KG1 (cell line): ENCODE measurements around the gene LYPD3.

Experiments
- DNase-seq: peaks from one replicate; lab custom pipeline; 2025; lab: John Stamatoyannopoulos, UW

LYPD3 gene

GRCh38 chr19:43485951-43486350 lies 20.5 kb upstream of the LYPD3 start:
- no peak for DNase-seq

DNA sequence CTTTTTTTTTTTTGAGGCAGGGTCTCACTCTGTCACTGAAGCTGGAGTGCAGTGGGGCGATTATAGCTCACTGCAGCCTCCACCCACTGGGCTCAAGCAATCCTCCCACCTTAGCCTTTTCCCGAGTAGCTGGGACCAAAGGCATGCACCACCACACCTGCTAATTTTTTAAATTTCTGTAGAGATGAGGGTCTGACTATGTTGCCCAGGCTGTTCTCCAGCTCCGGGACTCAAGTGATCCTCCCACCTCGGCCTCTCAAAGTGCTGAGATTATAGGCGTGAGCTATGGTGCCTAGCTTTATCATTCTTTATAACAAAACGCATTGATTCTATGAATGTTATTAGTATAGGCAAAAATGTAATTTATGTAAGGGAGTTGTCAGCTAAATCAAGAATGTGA lies 17.9 kb upstream of the LYPD3 start:
- no peak for DNase-seq

- no peak for DNase-seq
Measured at GRCh38 chr19:43482193-43482592, 16.8 kb upstream of the LYPD3 start.

- no peak for DNase-seq
Measured at GRCh38 chr19:43481701-43482100, 16.3 kb upstream of the LYPD3 start.

DNA sequence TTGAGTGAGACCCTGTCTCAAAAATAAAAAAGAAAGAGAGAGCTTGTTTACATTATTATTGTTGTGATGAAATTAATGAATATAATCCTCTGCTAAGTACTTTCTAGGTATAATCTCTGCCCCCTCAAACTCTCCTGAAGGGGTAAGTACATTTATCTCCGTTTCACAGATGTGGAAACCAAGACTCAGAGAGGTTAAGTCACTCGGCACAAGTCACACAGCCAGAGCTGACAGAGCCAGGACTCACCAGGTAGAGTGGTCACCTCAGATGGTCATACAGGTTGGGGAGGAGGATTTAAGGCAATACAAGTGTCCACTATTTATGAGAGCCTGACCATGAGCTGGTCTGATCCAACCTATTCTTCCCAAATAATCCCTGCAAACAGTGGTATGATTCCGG lies 15.2 kb upstream of the LYPD3 start:
- DNase-seq = no peak

DNA sequence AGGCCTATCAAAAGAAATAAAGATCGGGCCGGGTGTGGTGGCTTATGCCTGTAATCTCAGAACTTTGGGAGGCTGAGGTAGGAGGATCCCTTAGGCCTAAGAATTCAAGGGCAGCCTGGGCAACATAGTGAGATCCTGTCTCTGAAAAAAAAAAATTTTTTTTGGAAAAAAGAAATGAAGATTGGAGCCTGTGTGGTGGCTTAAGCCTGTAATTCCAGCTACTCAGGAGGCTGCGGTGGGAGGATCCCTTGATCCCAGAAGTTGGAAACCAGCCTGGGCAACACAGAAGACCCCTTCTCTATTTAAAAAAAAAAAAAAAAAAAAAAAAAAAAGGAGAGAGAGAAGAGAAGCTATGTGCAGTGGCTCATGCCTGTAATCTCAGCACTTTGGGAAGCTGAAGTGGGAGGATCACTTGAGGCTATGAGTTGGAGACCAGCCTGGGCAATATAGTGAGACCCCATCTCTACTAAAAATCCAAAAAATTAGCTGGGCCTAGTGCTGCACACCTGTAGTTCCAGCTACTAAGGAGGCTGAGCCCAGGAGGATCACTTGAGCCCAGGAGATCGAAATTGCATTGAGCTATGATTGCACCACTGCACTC lies 14.7 kb upstream of the LYPD3 start:
- no peak for DNase-seq

- DNase-seq = no peak
Measured at GRCh38 chr19:43479226-43479625, 13.8 kb upstream of the LYPD3 start.

DNA sequence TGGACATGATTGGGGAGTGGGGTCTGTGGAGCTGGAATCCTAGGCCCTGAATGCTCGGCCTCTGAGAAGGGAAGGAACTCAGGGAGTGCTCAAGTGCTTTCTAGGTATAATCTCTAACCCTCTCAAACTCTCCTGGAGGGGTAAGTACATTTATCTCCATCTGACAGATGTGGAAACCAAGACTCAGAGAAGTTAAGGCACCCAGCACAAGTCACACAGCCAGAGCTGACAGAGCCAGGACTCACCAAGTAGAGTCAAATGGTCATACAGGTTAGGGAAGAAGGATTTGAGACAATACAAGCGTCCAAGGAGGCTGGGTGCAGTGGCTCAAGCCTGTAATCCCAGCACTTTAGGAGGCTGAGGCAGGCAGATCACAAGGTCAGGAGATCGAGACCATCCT lies 12.9 kb upstream of the LYPD3 start:
- DNase-seq = no peak

DNA sequence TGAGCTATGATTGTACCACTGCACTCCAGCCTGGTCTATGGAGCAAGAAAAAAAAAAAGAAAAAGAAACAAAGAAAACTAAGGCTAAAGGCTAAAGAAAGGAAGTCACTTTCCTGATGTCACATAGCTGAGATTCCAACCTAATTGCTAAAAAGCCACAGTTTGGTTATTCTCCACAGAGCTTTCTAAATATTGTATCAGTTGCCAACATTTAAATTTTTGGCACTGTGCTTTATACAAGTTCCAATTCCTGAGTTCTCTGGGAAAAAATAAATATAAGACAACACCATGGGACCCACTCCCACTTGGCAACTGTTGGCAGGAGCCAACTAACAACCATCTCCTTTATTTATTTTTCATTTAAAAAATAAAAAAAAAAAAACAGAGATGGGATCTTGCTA lies 11.2 kb upstream of the LYPD3 start:
- DNase-seq = no peak

DNA sequence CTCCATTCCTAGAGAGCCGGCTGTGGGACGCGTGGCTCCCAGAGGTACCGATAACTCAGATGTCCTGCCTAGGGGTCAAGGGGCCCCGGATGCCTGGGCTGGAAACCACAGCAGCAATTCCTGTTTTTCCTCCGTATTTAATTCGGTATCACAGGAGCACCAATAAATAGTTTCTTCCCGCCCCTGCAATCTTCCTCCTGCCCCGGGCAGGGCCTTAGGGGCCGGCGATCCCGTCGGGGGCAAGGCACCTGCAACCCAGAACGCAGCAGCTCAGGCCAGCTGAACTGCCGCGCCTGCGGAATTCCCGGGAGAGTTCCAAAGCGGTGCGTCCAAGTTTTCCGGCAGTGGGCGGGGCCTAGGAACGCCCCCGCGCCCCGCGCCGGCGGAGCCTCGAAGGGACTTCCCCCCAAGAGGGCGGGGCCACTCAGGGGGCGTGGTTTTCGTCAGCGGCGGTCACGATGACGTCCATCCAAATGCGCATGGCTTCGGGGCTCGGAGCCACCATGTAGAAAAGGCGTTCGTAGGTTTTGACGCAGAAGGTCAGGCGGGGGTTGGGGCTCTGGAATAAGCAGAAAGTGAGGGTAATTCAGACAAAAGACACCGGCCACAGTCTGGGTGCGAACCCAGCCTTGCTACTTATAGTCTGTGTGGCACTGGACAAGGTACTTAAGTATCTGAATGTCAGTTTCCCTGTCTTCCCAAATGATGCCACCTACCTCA lies 9.7 kb upstream of the LYPD3 start:
- DNase-seq = no peak

DNA sequence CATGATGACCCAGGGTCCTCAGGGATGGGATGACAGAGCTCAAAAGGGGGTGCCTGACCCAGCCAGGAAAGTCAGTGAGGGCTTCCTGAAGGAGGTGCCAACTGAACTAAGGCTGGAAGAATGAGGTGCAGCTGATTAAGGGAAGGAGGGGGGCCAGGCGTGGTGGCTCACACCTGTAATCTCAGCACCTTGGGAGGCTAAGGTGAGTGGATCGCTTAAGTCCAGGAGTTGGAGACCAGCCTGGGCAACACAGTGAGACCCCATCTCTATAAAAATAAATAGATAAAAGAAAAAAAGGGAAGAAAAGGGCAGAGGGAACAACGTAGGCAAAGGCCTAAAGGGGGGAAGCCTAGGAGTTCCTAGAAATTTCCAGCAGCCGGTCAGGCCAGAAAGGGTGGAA lies 9.1 kb upstream of the LYPD3 start:
- no peak for DNase-seq

- DNase-seq = no peak
Measured at GRCh38 chr19:43471091-43471490, 5.7 kb upstream of the LYPD3 start.

GRCh38 chr19:43470288-43470687 lies 4.9 kb upstream of the LYPD3 start:
- no peak for DNase-seq

DNA sequence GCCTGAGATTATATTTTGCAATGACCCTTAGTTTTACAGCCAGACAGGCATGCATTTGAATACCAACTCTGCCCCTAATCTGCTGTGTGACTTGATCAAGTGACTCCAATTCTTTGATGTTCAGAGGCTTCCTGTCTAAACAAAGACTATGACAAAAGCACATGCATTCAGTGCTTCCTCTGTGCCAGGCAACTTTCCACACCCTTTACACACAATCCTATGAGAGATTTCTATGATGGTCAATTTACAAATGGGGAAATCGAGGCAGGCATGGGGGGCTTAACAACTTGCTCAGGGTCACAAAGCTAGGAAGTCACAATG lies 3.7 kb upstream of the LYPD3 start:
- DNase-seq = no peak

DNA sequence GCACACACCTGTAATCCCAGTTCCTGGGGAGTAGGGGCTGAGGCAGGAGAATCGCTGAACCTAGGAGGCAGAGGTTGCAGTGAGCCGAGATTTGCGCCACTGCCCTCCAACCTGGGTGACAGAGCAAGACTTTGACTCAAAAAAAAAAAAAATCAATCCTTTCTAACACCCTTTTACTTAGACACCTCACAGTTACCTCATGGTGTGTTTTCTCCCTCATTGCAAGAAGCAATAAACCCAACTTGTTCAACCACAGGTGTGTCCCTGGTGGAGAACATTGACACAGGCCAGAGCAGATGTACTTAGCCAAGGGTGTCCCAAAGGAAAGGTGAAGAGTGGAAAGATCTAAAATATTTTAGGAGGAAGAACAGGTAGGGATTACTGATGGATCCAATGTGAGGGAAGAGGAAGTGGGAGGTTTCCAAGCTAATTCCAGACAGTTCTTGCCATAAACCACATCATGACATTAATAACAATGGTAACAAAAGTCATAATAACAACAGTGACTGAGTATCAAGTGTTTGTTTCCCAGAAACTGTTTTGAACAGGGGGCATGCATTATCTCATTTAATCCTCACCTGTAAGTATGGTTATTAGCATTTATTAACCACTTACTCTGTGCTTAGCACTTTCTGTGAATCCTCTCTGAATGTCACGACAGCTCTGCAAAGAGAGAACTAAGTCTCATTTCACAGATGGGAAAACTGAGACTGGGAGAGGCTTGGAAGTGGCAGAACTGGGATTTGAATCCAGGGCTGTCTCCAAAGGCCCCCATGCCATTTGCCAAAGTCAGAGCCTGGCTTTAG lies 3.1 kb upstream of the LYPD3 start:
- no peak for DNase-seq

GRCh38 chr19:43467730-43468129 lies 2.3 kb upstream of the LYPD3 start:
- no peak for DNase-seq

DNA sequence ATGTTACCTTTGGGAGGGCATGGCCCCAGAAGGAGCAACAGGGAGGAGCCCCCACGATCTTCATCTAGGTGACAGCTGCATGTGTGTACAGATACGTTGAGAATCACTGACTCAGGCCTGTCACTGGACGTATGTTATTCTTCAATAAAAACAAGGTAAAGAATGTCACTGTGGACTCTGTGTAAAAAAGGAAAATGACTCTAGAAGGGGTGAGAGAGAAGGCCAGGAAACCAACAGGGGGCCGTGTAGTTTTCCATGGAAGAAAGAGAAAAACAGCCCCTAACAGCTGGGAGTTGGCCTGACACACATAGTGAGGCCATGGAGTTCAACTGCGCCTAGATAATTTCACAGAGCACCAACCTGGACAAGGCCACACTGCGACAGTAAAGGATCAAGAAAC lies 1.9 kb upstream of the LYPD3 start:
- DNase-seq = no peak

- no peak for DNase-seq
Measured at GRCh38 chr19:43466793-43467192, 1.4 kb upstream of the LYPD3 start.

DNA sequence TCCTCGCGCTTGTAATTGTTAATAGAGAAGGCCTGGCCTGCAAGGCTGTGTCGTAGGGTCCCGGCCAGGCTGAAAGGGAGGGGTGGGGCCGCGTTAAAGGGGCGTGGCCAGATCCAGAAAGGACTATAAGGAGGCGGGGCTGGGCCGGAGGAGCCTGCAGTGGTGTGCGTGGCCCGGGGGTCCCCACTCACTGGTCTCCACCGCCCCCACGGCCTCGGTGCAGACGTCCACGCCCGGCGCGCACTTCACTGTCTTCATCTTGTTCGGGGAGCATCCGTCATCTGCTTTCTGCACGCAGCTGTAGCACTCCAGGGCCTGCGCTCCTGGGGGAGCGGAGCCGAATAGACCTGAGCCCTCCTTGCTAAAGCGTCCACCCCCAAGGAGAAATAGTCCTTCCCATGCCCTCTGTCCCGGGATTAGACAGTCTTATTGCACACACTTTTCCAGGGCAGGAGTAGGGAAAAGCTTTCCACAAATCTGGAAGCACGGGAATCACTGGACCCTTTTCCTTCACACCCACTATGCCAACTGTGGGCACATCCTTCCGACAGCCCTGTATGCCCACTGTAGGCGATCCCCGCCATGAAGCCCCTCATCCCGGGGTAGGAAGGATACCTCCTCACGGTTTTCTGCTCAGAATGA lies 1.2 kb downstream of the LYPD3 start:
- DNase-seq = no peak

DNA sequence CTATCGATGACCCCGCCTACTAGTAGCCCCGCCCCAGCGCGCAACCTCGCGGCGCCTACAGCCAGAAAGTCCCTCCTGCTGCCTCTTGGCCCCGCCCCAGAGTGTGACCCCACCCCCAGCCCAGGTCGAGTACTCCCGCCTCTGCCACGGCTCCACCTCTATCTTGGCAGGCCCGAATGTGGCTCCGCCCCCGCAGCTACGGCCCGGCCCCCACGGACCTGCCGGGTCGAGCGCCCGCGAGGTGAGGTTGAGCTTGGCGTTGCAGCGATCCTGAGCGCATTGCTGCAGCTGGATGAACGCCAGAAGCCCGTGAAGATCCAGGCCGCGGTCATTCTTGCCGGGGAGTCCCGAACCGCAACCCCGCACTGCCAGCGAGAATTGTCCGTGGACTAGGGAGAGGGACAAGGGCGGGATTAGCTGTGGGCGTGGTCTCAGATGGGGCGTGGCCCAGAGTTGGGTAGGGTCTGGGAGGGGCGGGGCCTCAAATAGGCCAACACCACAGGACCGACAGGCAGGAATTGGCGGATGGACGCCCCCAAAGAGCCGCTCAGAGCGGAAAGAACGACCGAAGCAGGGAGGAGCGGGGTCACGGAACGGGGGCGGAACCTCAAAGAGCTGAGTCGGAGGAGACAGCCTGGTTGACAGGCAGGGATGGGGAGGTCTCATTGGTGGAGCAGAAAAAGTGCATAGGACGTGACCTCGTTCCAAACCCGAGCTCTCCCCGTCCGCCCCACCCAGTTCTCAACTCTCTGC lies 1.9 kb downstream of the LYPD3 start:
- DNase-seq = peak; percentile 56

DNA sequence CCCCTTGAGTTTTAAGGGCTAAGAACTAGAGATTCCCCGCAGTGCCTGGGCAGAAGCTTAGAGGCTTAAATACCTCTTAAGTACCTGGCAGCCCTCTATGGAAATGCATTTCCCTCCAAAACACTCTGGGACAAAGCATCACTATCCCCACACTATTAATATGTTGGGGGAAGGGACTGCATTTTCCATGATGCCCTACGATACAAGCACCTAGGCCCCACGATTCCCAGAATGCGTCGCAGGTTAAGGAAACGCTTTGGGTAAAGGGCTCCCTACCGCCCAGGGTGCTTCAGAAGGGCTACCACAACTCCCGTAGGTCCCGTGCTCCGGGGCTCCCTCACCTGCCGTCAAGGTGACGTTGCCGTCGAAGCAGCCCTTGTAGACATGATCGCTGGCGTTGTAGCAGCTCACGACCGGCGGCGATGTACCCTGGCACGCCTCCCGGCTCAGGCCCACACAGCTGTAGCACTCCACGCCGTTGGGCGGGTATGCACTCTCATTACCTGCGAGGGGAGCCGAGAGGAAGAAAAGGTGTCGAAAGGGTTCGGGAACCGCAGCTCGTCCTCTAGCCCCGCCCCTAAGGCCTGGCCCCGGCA lies 2.5 kb downstream of the LYPD3 start:
- DNase-seq = no peak

DNA sequence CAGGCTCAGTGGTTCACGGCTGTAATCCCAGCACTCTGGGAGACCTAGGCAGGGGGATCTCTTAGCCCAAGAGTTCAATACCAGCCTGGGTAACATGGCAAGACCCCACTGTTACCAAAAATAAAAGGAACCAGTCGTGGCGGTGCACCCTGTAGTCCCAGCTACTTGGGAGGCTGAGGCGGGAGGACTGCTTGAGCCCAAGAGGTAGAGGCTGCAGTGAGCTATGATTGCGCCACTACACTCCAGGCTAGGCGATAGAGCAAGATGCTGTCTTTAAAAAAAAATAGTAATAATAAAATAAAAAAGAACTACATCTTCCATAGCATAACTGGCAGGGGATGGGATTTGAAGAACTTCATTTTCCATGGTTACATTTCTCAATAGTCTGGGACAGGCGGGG lies 3.0 kb downstream of the LYPD3 start:
- no peak for DNase-seq
